Endothelial cell of umbilical vein (primary cell): ENCODE data around the gene LRRC28.

Source experiments
- EZH2 ChIP-seq: IDR thresholded peaks from 2 replicates; pipeline ENCODE4 v1.6.1; 2012; ENCODE audit warnings: borderline replicate concordance, low read depth, mild to moderate bottlenecking, moderate library complexity, low read length, inconsistent platforms; ENCODE audit not compliant: severe bottlenecking
- FOS ChIP-seq: IDR thresholded peaks from 2 replicates; pipeline ENCODE4 v1.6.1; 2011; ENCODE audit warnings: mild to moderate bottlenecking, low read length, moderate library complexity, borderline replicate concordance; ENCODE audit not compliant: insufficient read depth
- GATA2 ChIP-seq: IDR thresholded peaks from 2 replicates; pipeline ENCODE4 v1.7.0; 2011; ENCODE audit warnings: low read depth, mild to moderate bottlenecking, moderate library complexity, mixed read lengths, low read length; ENCODE audit not compliant: insufficient read length, insufficient read depth
- JUN ChIP-seq: IDR thresholded peaks from 2 replicates; pipeline ENCODE4 v1.6.1; 2011; ENCODE audit warnings: borderline replicate concordance, low read depth; ENCODE audit not compliant: insufficient read length, insufficient read depth
- MYC ChIP-seq: IDR thresholded peaks from one replicate; pipeline ENCODE4 v1.6.1; 2011; ENCODE audit warnings: mild to moderate bottlenecking, low read depth, low read length
- POLR2A ChIP-seq: IDR thresholded peaks from 2 replicates; pipeline ENCODE4 v1.6.1; 2012; ENCODE audit warnings: low read depth, mild to moderate bottlenecking, control low read depth, low read length
- POLR2AphosphoS5 ChIP-seq: IDR thresholded peaks from 2 replicates; pipeline ENCODE4 v1.6.1; 2012; ENCODE audit warnings: low read depth, mild to moderate bottlenecking, control low read depth, low read length, moderate library complexity; ENCODE audit not compliant: insufficient read depth
- TF ChIP-seq, protein P1 (sequence below), 2 donors: IDR thresholded peaks; 1 replicate in 1 of 2; 2 replicates in 1 of 2; pipeline ENCODE4 v1.5.1; 2011; ENCODE audit warnings: low read length in 2 of 2, mild to moderate bottlenecking in 2 of 2, moderate library complexity in 2 of 2, control low read depth in 1 of 2, inconsistent platforms in 1 of 2, low read depth in 1 of 2; ENCODE audit not compliant: insufficient read depth in 1 of 2; ENCODE audit errors: extremely low read depth in 1 of 2
- TF ChIP-seq, protein P2 (sequence below): IDR thresholded peaks from 2 replicates; pipeline ENCODE4 v1.6.1; 2011; ENCODE audit not compliant: insufficient read depth, insufficient read length

DNA sequence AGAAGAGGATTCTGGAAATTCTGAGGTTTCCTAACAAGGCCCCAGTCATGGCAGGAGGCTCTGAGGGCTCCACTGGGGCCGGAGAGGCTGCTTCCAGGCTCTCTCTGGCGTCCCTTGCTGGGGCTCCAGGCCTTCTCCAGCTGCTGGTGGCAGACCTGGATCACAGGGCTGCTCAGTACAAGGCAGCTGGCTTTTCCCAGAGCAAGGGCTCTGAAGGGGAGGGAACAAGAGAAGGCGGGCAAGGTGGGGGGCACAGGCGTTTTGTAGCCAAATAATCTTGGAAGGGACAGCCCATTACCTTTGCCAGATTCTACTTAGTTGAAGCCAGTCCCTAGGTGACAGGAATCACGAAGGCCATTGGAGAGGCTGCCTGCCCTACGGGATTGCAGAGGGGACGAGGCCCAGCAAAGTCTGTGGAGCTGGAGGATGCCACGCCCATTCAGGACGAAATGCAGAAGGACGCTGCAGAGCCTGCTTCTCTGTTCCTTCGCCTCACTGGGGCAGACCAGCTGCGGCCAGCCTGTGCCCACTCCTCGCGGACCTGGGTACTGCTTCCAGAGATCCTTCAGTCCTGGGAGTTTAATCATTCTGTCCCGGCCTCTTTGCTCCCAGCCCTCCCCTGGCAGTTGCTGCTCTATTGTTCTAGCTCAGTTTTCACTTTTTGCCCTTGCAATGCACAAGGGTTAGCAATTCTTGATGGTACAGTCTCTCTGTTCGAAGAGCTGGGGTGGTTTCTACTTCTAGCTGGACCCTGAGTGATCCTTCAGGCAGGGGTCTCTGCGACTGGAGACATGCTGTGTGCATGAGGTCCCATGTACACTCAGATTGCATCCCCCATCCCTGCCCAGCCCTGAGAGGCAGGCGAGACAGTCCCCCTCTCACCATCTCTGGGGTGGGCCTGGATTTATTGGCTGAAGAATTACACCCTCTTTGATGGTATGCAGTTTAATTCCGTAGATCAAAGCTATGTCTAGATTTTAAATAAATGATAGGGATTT is 165.2 kb downstream of the LRRC28 start:
- TF ChIP-seq POLR2A: no peak
- TF ChIP-seq, protein P1, sequence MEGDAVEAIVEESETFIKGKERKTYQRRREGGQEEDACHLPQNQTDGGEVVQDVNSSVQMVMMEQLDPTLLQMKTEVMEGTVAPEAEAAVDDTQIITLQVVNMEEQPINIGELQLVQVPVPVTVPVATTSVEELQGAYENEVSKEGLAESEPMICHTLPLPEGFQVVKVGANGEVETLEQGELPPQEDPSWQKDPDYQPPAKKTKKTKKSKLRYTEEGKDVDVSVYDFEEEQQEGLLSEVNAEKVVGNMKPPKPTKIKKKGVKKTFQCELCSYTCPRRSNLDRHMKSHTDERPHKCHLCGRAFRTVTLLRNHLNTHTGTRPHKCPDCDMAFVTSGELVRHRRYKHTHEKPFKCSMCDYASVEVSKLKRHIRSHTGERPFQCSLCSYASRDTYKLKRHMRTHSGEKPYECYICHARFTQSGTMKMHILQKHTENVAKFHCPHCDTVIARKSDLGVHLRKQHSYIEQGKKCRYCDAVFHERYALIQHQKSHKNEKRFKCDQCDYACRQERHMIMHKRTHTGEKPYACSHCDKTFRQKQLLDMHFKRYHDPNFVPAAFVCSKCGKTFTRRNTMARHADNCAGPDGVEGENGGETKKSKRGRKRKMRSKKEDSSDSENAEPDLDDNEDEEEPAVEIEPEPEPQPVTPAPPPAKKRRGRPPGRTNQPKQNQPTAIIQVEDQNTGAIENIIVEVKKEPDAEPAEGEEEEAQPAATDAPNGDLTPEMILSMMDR (IDR thresholded peaks at IDR 0.05; ENCODE audit: extremely low read depth in 1 of 2, insufficient read depth in 1 of 2, low read depth in 1 of 2, low read length in 2 of 2): no peak
- TF ChIP-seq, protein P2, sequence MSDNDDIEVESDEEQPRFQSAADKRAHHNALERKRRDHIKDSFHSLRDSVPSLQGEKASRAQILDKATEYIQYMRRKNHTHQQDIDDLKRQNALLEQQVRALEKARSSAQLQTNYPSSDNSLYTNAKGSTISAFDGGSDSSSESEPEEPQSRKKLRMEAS: no peak
- no peak for TF ChIP-seq POLR2AphosphoS5
- TF ChIP-seq EZH2: no peak
- TF ChIP-seq MYC: no peak
- no peak for TF ChIP-seq JUN
- TF ChIP-seq GATA2: no peak
- no peak for TF ChIP-seq FOS
